Left lung (tissue), 10 donors: ENCODE data around the gene SMIM7. TPM values are rescaled to one million over a fixed set of nuclear protein-coding genes. Genes with fewer than 3 reads are reported as not detected.

Experiments
- ATAC-seq: fragments of 200-7000 bp; cut with Tn5 transposase; one replicate; pipeline ENCODE4 v1.9.1; 2020; ENCODE audit warnings: moderate library complexity
- DNase-seq, 4 donors: peaks; one replicate each; pipeline ENCODE4 v3.0.0-alpha.2; 2013 to 2020
- H3K27ac ChIP-seq, 2 donors: fragments of 200-600 bp; sonication (generic) in 1 of 2; one replicate each; pipeline versions ENCODE4 v1.5.0 to v1.8.0; 2020 to 2021
- H3K27me3 ChIP-seq, 2 donors: fragments of 200-600 bp; sonication (generic) in 1 of 2; one replicate each; pipeline versions ENCODE4 v1.5.0 to v1.8.0; 2020 to 2021
- H3K36me3 ChIP-seq, 2 donors: fragments of 200-600 bp; sonication (generic) in 1 of 2; one replicate each; pipeline versions ENCODE4 v1.5.0 to v1.8.0; 2020 to 2021
- H3K4me1 ChIP-seq, 2 donors: fragments of 200-600 bp; one replicate each; pipeline ENCODE4 v1.8.0; 2021
- H3K4me3 ChIP-seq, 2 donors: fragments of 200-600 bp; sonication (generic) in 1 of 2; one replicate each; pipeline versions ENCODE4 v1.5.0 to v1.8.0; 2020 to 2021; ENCODE audit warnings: mild to moderate bottlenecking in 1 of 2
- H3K9me3 ChIP-seq, 2 donors: fragments of 200-600 bp; sonication (generic) in 1 of 2; one replicate each; pipeline versions ENCODE4 v1.5.0 to v1.8.0; 2020 to 2021
- intact Hi-C, 2 donors: fragments of 100-400 bp; cut with DNase I; formaldehyde crosslinking; loops; one replicate each; pipeline versions ENCODE4 v1.11.2 to v1.14.2; 2022
- polyA plus RNA-seq, 6 donors: library from polyadenylated mRNA; unstranded; fragments of 120-200 nt; gene quantifications; one replicate each; pipeline ENCODE4 v1.2.1, GENCODE V29; 2013; ENCODE audit not compliant: insufficient read length in 6 of 6
- total RNA-seq, 2 donors: library from RNA; stranded (reverse); fragmentation: NEBNext Ultra II Directional; extraction: Animal tissue kit (Norgen Biotek cat#: 25700); gene quantifications; one replicate each; pipeline ENCODE4 v1.2.1, GENCODE V29; 2021
- TF ChIP-seq, protein P1 (sequence below), 2 donors: fragments of 200-600 bp; sonication (generic) in 1 of 2; IDR thresholded peaks; one replicate each; pipeline versions ENCODE4 v1.5.0 to v1.8.0; 2021; ENCODE audit warnings: antibody characterized with exemption in 2 of 2
- donor health status: DM: no; HTN: yes; CAD: no.
- donor health status: DM: no; HTN: no; CAD: no.

The SMIM7 gene
- total and polyA plus RNA-seq, 8 donors: 70.7 to 112 (median 99.6) TPM

DNA sequence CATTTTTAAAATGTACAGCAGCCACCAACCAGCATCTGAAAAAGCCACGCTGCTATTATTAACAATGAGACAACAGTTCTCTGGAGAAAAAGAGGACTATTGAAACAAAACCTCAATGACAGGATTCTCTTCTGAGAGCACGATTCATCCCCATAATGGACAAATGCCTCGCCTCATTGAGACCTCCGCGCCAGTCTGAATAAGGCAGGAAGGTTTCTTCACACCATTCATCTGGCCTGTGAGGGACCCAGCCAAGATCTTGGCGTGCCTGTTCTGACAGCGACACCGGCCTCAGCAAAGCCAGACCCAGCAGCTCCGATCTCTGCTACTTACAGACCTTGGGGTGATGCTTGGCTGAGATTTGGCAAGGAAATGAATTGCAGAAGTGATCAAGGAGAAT lies 14.8 kb downstream of the SMIM7 start:
- TF ChIP-seq, protein P1, sequence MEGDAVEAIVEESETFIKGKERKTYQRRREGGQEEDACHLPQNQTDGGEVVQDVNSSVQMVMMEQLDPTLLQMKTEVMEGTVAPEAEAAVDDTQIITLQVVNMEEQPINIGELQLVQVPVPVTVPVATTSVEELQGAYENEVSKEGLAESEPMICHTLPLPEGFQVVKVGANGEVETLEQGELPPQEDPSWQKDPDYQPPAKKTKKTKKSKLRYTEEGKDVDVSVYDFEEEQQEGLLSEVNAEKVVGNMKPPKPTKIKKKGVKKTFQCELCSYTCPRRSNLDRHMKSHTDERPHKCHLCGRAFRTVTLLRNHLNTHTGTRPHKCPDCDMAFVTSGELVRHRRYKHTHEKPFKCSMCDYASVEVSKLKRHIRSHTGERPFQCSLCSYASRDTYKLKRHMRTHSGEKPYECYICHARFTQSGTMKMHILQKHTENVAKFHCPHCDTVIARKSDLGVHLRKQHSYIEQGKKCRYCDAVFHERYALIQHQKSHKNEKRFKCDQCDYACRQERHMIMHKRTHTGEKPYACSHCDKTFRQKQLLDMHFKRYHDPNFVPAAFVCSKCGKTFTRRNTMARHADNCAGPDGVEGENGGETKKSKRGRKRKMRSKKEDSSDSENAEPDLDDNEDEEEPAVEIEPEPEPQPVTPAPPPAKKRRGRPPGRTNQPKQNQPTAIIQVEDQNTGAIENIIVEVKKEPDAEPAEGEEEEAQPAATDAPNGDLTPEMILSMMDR (IDR thresholded peaks at IDR 0.05): no peak
- Histone ChIP-seq H3K4me1 (peaks cover 0 to 7% of the 10 kb centered on the region in 2 donors), H3K4me3 (no peak overlapping the region), H3K27me3 (no peaks in the 10 kb centered on the region), H3K27ac (no peak overlapping the region), H3K36me3 (peaks cover 0 to 92% of the 10 kb centered on the region in 2 donors), H3K9me3 (no peaks in the 10 kb centered on the region)
- DNase-seq (no peak), ATAC-seq (no peak)
- intact Hi-C loops: no loop called here

DNA sequence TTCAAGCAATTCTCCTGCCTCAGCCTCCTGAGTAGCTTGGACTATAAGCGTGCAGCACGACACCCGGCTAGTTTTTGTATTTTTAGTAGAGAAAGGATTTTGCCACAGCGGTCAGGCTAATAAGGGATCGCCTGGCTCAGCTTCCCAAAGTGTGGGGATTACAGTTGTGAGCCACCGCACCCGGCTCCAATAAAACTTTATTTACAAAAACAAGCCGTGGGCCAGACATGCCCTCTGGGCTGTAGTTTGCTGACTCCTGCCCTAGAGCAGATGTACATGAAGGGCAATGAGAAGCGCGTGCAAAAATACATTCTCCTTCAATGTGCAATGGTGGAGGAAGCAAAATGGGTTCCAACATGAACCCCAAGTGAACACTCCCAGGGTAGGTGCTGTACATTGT lies 18.2 kb downstream of the SMIM7 start:
- no peaks in the 10 kb centered on the region for H3K4me1 ChIP-seq
- ATAC-seq (no peak), DNase-seq (no peak)
- no peaks in the 10 kb centered on the region for H3K9me3 ChIP-seq
- H3K36me3 ChIP-seq: peaks cover 0 to 99% of the 10 kb centered on the region in 2 donors
- intact Hi-C loops: no loop called here
- H3K27ac ChIP-seq: no peak overlapping the region
- TF ChIP-seq, protein P1 (IDR thresholded peaks at IDR 0.05): no peak
- H3K27me3 ChIP-seq: no peaks in the 10 kb centered on the region
- no peak overlapping the region for H3K4me3 ChIP-seq

DNA sequence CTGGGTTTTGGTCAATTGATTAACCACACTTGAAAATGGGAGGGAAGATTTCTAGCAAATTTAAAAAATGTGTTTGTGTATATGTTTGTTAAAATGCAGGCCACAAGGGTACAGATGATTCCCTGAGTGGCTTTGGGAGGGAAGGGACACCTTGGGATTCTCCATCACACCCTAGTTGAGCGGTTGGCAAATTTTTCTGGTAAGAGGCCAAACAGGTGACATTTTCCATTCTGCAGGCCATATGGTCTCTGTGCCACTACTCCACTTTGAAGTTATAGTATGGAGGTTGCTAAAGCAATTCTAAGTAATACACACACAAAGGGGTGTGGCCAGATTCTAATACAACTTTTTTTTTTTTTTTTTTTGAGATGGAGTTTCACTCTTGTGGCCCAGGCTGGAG lies 19.0 kb downstream of the SMIM7 start:
- DNase-seq: no peak
- Histone ChIP-seq H3K4me1 (no peaks in the 10 kb centered on the region), H3K27ac (no peak overlapping the region), H3K36me3 (peaks cover 0 to 99% of the 10 kb centered on the region in 2 donors), H3K27me3 (no peaks in the 10 kb centered on the region), H3K9me3 (no peaks in the 10 kb centered on the region), H3K4me3 (no peak overlapping the region)
- ATAC-seq: no peak
- intact Hi-C loops: no loop called here
- TF ChIP-seq, protein P1 (IDR thresholded peaks at IDR 0.05): no peak

DNA sequence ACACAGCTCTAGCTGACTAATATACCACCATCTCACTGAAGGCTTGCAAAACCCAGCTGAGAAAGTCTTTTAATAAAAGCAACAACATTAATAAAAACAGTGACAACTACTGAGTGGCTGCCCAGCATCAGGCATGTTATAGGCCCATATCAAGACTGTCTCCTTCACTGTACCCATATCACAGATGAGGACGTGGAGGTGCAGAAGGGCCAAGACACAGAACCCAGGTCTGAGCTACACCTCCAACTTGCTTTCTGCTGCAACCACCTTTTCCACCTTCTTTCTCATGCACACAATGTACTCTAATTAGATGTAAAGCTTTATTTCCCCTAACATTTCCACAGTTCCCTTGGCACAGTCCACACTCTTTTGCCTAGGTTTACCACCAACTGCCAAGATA lies 21.3 kb downstream of the SMIM7 start:
- peaks cover 0 to 98% of the 10 kb centered on the region in 2 donors for H3K36me3 ChIP-seq
- H3K4me1 ChIP-seq: no peaks in the 10 kb centered on the region
- no peak overlapping the region for H3K27ac ChIP-seq
- no peak overlapping the region for H3K4me3 ChIP-seq
- DNase-seq (no peak), ATAC-seq (no peak)
- TF ChIP-seq, protein P1 (IDR thresholded peaks at IDR 0.05): no peak
- no peaks in the 10 kb centered on the region for H3K27me3 ChIP-seq
- H3K9me3 ChIP-seq: no peaks in the 10 kb centered on the region
- intact Hi-C loops: no loop called here

DNA sequence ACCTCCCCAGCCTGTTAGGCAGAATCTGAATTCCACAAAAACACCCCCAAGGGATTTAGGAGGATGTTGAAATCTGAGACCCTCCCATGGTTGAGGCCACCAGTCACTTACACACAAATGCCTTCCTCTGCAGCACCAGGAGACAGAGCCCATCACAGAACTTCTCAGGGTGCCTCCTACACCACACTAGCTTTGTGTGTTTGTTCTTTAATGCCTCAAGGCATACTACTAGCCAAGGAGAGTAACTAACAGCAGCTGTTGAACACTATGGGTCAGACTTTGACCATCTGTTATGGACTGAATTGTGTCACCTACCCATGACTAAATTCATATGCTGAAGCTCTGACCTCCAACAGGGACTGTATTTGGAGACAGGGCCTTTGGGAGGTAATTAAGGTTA lies 22.4 kb downstream of the SMIM7 start:
- H3K36me3 ChIP-seq: peaks cover 0 to 97% of the 10 kb centered on the region in 2 donors
- TF ChIP-seq, protein P1 (IDR thresholded peaks at IDR 0.05): no peak

More for the DNA sequence above, 22.4 kb downstream of the SMIM7 start:
- Histone ChIP-seq H3K27me3 (no peaks in the 10 kb centered on the region), H3K9me3 (no peaks in the 10 kb centered on the region), H3K4me1 (no peaks in the 10 kb centered on the region), H3K4me3 (no peak overlapping the region), H3K27ac (no peak overlapping the region)
- no peak for ATAC-seq
- no peak for DNase-seq
- intact Hi-C loops: no loop called here
